ENCODE measurements around the gene VASH2.
A peak's percentile ranks its signal among the peaks of the same experiment; 100 is the strongest.
"Not testable (repeated sequence)": the region's sequence is repeated elsewhere in the genome, so short reads cannot be mapped to it uniquely, and the experiment has no call there.

VASH2 gene

DNA sequence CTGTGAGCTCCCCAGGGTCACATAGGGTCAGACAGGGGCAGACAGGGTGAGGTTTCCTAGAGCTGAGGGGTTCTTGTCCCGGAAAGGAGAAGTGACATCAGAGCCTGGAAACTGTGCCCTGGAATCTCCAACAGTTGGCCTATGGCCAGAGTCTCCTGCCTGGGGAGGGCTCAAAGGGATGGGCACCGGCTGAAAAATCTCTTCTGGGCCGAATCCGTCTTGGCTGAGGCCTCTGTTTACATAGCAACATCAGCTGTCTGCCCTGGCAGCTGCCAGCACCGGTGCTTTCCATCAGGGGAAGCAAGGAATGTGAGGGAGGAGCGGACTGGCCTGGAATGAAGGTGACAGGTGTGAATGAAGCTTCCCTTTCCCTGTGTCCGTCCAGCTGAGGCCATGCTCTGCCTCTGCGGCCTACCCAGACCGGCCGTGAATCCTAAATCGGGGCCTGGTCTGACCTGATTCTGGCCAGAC lies 30.7 kb downstream of the VASH2 start:
- DNase-seq (ENCODE audit: low spot score) = no peak

DNA sequence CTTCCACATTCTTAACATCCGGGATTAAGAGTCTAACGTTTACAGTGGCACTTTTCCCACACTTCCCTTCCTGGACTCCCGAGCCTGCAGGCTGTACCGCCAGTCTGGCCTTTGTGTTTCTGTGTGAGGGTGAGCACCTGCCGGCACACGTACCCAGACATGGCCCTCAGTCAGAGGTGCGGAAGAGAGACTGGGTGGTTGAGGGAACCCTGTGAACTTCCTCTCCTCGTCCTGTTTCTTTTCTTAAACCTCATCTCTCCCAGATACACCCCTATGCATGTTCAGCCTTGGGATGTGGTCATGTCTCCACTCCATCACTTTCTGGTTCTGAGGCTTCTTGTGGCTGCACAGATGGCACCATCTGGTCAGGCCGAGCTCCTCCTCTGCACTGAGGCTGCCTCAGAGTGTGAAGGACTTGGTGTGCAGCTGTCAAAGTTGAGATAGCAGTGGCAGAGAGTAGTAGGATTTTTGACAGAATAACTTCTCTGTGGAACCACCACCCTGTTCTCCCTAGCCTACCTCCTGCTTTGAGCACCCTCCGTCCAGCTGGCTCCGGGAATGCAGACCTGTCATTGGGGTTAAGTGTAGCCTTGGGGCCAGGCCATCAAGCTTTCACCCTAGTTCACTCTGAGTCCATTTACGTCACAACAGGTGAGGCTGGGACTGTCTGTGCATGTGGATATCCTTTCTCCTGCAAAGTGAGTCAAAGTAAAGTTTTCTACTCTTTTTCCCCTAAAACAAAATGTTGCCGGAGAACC lies 31.4 kb downstream of the VASH2 start:
- no peak for DNase-seq (ENCODE audit: low spot score)

DNA sequence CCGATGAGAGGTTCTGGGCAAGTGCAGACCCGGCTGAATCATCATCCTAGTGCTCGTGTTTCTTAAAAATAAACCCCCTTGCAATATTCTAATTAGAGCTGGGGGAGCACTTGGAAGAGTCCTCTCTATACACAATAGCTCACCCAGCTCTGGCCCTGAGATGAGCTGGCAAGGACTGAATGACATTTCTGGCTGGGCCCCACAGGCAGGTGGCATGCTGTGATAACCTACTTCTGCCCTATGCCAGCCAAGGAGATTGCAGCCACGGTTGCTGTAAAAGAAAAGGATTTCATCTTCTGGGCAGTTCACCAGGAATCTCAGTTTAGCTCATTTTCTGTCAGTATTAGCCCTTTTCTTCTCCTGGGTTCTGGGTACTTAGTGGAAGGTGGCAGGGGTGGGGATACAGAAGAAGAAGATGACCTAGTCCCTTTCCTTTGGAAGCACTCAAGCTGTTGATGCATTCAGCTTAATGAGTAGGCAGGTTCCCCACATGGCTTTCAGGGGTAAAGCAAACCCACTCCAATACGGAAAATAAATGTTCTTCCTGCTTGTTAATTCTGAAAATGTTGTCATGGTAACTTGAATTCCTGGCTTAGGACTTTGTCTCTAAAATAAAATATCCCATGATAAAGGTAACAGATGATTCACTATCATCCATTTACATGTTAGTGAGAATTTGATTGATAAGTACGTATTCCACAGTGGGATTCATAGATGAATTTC lies 32.2 kb downstream of the VASH2 start:
- no peak for DNase-seq (ENCODE audit: low spot score)

DNA sequence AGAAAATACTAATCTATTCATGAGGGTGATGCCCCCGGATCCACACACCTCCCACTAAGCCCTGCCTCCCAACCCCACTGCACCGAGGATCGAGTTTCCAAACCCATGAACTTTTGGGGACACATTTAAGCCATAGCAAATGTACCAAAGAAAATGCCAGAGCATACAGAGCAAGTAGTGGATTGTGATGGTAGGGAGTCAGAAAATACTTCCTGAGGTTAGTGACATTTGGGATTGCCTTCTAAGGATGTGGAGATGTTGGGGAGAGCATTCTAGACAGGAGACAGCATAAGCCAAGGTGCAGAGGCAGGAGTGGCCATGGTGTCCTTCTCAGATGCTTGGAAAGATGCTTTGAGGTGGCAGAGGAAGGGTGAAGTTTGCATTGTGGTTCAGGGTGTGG lies 33.1 kb downstream of the VASH2 start:
- DNase-seq (ENCODE audit: low spot score) = no peak

DNA sequence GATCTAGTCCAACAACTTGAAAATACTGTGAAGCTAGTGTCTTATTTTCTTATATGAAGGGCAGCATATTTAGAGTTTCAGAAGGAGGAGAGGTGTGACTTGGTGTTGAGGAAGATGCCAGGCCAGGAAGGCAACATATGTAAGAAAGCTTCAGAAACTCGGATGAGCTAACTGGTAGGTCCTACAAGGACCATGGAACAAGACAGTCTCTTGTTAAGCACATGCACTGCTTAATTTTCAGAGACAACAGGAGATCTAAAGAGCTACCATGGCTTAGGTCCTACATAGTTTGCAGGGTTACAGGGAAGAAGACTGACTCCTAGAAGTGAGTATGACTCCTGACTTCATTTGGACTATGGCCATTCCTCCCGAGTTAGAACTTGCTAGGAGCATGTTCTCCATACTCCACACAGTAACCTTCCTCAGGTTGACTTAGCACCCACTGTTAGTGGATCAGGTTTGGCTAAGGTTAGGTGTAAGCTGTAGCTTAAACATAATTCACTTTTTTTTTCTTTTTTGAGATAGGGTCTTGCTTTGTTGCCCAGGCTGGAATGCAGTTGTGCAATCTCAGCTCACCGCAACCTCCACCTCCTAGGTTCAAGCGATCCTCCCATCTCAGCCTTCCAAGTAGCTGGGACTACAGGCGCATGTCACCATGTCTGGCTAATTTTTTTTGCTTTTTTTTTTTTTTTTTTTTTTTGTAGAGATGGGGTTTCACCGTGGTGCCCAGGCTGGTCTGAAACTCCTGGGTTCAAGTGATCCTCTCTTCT lies 34.4 kb downstream of the VASH2 start:
- DNase-seq (ENCODE audit: low spot score) = no peak

DNA sequence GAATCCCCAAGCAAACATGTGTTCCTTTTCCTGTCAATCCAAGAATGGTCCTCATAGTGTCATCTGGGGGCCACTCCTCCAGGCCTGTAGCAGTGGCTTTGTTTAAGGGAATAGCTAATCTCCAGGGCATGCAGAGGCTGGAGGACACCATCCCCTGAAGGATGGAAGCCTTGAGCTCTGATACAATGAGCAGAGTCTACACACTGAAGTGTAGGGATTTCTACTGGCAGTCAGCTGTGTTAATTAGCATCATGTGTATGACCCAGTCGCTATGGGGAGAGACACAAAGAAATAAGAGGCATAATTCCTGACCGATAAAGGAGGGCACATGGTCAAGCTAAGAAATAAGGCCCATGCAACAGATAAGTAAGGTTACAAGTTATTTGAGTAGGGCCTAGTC lies 36.2 kb downstream of the VASH2 start:
- DNase-seq (ENCODE audit: low spot score) = no peak

DNA sequence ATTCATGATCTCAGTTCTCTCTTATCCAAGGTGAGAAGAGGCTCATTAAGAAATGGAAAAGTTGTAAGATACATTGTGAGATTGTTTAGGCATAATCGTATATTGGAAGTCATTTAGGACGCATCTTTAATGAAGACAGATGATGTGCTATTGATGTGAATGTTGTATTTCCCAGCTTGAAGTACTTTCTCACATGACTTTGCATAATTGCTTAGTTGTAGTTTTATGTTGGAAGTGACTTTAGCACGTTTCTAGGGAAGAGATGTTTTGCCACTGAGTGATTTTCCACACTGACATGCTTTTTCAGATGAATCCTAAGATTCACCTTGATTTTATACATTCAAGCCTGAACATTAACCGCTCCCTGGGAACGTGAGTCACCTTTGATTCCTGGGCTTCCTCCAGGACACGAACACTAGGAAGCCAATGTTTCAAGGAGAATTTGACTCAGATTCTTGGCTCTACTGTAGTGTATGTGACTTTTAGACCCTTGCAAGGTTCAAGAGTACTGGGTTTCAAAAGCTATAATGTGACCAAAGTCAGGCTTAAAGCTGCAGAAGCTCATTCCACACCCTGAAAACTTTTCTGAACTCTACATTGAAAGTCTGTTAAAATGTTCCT lies 37.5 kb downstream of the VASH2 start:
- no peak for DNase-seq (ENCODE audit: low spot score)

DNA sequence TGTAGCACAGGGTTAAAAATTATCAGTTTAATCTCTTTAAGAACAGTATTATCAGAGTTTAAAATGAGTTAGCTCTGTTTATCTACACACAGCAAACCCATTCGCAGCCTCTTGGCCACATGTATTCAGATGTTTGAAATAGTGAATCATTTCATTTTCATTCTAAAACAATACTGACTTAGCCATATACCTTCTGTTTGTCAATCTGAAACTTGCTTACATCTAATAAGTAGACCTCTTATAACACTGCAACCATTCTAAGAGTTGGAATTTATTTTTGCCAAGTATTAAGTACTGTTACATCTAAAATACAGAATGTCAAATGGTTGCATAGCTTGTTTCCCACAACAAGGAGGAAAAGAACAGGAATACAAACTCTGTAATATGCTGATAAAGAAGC lies 39.9 kb downstream of the VASH2 start:
- DNase-seq (ENCODE audit: low spot score) = no peak

DNA sequence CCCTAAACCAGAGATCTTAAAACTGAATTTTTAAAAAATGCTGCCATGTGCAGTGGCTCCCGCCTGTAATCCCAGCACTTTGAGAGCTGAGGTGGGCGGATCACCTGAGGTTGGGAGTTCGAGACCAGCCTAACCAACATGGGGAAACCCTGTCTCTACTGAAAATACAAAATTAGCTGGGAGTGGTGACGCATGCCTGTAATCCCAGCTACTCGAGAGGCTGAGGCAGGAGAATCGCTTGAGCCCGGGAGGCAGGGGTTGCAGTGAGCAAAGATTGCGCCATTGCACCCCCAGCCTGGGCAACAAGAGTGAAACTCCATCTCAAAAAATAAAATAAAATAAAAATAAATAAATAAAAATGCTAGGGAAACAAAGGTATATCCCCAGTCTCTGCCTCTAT lies 43.6 kb downstream of the VASH2 start:
- not testable (repeated sequence) for DNase-seq (ENCODE audit: low spot score)

DNA sequence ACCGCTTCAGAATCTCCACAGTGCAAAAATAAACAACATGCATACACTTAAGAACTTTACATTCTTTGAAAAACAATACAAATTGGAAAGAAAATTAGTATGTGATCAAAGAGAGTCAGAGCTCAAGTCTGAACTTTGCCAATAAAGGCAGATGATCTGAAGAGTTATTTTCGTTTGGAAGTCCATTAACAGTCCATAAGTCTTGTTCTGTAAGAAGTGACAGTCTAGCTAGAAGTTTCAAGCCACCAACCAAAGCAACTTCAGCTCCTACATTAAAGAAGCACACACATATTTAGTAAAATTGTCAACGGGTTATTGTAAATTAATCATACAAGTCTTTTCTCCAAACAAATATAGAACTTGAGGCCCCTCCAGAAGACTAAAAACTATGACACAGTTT lies 44.6 kb downstream of the VASH2 start:
- DNase-seq (ENCODE audit: low spot score) = no peak

DNA sequence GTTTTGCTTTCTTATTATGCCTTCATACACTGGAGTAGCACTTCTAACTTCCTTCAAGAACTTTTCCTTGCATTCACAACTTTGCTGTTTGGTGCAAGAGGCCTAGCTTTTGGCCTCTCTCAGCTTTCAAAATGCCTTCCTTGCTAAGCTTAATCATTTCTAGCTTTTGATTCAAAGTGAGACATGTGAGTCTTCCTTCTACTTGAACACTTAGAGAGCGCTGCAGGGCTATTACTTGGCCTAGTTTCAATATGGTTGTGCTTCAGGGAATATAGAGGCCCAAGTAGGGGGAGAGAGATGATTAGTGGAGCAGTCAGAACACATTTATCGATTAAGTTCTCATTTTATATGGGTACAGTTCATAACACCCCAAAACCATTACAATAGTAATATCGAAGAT lies 52.9 kb downstream of the VASH2 start:
- no peak for DNase-seq (ENCODE audit: low spot score)

DNA sequence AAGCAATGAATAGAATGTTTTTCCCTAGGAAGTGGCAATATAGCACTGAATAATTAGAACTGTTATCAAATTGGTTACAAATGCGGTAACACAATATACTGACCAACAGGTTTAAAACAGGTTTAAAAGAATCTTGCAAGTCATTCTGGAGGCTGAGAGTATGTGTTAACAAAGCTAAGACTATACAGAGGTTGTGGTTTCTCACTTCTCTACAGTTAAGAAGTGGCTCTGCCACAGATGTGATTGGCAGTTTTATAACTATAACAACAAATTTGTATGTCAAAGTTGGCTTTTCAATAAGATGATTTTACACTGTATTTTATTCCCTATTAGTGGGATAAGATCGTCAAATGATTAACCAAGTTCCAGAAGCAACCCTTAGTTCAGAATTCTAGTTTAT lies 58.2 kb downstream of the VASH2 start:
- no peak for DNase-seq (ENCODE audit: low spot score)

DNA sequence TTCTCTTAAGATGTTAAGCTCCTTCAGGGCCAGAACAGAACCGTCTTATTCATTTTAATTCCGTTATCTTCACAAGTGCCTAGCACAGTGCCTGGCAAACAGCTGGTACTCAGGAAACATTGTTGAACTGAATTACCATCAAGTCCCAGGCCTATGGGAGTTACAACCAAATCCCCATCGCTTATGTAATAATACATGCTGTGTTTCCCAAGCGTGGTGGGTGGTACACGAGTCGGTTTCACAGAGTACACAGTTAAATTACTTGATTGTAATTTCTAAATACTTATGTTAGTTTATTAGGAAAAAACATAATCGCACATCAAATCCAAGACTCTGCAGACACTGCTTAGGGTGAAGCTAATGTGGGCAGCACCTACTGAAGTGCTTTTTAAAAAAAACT lies 64.3 kb downstream of the VASH2 start:
- no peak for DNase-seq (ENCODE audit: low spot score)

DNA sequence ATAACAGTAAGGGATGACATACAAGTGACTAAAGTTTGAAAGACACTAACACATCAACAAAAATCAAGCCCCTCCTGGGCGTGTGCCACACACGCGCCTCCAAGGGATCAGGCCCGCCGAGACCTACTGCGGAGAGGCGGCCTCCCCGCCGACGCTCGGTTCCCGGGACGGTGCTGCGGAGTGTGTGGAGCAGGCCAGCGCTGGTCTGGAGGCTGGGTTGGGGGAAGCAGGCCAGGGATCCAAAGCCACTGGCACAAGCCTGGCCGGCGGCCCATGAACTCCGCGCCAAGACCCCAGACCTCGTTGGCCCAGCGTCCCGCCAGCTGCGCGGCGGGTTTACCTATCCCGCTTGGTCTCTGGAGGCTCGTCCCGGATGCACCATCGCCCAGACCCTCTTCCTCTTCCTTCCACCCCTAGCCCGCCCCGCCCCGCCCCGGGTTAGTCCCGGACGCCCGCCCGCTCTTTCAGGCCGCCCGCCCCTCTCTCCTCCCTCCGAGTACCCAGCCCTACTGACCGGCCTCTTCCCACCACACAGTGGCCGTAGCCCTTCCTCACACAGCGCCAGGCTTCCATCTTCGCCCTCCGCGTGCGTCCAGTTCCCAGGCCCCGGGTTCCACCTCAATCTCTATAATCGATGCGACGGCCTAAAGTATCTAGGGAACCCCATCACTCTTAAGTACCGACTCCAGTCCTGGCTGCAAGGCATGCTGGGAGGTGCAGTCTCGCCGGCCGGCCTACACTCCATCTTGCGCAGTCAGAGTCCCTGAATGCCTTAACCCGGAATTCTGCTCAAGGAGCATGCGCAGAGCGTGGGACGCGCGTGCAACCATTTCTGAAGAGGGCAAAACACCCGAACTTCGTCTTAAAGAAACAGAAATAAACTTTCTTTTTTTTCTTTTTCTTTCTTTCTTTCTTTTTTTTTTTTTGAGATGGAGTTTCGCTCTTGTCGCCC lies 65.0 kb downstream of the VASH2 start, which contains the start of gene ANGEL2:
ANGEL2 (minus strand) TSS at position 769 of the 952 bp plus-strand sequence; CDS start at position 573, 196 bp downstream.
- peak; percentile 98 for DNase-seq (ENCODE audit: low spot score)

DNA sequence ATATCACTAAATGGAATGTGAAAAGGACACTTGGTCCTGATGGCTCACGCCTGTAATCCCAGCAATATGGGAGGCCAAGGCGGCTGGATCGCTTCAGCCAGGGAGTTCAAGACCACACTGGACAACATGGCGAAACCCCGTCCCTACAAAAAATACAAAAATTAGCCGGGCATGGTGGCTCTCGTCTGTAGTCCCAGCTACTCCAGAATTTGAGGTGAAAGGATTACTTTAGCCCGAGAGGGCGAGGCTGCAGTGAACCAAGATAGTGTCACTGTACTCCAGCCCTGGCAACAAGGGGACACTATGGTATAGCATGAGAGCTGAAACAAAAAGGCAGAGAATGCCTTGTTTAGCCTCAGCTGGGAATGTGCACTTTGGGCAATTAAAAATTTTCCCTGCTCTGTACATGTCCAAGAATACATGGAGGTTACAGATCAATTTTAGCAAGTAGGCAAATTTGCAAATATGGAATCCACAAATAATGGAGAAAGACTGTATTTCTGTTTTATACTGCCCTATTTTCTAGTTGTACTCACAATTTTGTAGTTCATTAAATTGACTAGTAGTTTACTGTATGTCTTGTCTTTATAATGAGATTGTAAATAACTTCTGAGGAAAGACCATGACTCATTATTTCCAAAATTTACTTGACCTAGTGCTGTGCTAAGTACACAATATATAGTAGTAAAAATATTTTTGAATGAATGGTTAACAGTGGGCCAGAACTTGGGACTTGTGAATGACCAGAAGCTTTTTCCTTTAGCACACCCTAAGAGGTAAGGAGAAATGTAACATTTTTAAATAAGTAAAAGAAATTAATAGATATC lies 67.3 kb downstream of the VASH2 start:
- no peak for DNase-seq (ENCODE audit: low spot score)

DNA sequence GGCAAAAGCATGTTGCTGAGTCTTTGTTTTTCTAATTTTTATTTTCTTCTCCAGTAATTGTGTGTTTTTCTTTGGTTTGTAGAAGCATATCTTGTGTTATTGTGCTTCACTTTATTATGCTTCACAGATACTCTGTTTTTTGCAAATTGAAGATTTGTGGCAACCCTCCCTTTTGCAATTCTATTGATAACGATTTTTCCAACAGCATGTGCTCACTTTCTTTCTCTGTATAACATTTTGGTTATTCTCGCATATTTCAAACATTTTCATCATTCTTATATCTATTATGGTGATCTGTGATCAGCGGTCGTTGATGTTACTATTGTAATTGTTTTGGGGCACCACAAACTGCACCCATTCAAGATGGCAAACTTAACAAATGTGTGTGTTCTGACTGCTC lies 69.1 kb downstream of the VASH2 start:
- no peak for DNase-seq (ENCODE audit: low spot score)

DNA sequence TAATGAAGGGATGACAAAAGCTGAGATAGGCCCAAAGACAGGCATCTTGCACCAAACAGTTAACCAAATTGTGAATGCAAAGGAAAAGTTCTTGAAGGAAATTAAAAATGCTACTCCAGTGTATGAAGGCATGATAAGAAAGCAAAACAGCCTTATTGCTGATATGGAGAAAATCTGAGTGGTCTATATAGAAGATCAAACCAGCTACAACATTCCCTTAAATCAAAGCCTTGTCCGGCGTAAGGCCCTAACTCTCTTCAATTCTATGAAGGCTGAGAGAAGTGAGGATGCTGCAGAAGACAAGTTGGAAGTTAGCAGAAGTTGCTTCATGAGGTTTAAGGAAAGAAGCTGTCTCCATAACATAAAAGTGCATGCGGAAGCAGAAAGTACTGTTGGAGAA lies 69.7 kb downstream of the VASH2 start:
- no peak for DNase-seq (ENCODE audit: low spot score)

DNA sequence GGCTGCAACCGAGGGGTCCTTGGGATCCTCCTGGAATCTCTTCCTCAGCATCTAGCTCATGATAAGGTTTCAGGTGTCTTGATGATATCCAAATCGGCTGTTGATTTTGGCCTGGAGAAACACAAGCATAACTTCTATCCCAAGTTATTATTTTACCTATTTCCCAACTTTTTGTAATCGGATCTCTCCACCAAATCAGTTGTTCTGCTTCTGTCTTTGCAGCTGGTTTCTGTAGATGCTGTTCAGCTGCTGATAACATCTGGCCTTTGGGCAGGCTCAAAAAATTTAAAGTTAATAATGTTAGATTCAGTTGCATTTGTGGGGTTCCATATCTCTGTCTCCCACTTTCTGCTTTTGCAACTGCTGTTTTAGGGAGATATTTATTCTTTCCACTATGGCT lies 76.7 kb downstream of the VASH2 start:
- DNase-seq (ENCODE audit: low spot score) = not testable (repeated sequence)

DNA sequence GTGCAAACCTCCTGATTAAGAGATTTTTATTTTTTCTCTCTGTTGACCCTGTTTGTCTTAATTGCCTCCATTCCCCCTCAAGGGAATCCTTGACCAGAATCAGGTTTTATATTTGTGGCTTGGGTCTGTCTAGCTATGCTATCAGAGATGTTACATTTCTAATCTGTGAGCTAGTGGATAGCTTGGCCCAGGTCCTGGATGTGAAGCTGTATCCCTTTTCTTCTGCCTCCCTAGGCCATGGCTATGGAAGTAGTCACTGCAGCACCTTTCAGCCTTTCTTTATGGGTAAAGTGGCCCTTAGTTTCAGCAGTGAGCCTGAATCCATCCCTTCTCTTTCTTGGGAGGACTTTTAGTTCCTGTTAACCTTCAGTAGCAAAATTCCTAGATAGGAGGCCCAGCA lies 82.3 kb downstream of the VASH2 start:
- DNase-seq (ENCODE audit: low spot score) = no peak

DNA sequence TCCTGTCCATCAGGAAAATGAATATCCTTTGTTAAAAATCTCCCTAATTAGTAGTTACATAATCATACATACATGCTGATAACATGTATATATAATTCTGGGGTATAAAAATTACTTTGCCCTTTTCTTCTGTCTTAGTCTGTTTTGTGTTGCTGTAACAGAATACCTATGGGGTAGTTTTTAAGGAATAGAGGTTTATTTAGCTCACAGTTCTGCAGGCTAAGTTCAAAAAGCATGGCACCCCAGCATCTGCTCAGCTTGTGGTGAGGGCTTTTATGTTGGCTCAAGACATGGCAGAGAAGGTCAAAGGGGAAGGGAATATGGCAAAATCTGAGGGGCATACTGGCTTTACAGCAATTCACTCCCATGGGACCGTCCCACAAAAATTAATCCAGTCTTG lies 84.4 kb downstream of the VASH2 start:
- no peak for DNase-seq (ENCODE audit: low spot score)

Measured in NAMALWA (cell line).